Measurements from ENCODE around the gene C8A. TPM values are rescaled to one million over a fixed set of nuclear protein-coding genes. Genes with fewer than 3 reads are reported as not detected.

Gene C8A
- polyA plus RNA-seq, 3 donors, result not detected

GRCh38 chr1:56898879-56899278 is 44.3 kb downstream of the C8A start:
- intact Hi-C loops (cut with micrococcal nuclease), result no loop called here
- Histone ChIP-seq H3K4me1 (ENCODE audit: control insufficient read depth in 1 of 2, insufficient read depth in 2 of 2, low read length in 2 of 2) (no peaks in the 10 kb centered on the region), H3K4me2 (replicated peaks; ENCODE audit: extremely low read depth, low read length, poor library complexity, severe bottlenecking) (no peak overlapping the region), H3K27me3 (ENCODE audit: control insufficient read depth in 2 of 2, insufficient read depth in 2 of 2, low read length in 2 of 2) (peaks cover 0 to 2% of the 10 kb centered on the region in 2 donors), H3K36me3 (replicated peaks in 1 of 2; ENCODE audit: control insufficient read depth in 1 of 2, insufficient read depth in 2 of 2, low read length in 2 of 2) (no peaks in the 10 kb centered on the region), H2AFZ (ENCODE audit: insufficient read depth, low read depth, low read length, poor library complexity, severe bottlenecking) (no peak overlapping the region), H3K4me3 (replicated peaks in 1 of 3; ENCODE audit: low read depth in 2 of 3, low read length in 3 of 3) (no peak overlapping the region), H3K9ac (ENCODE audit: insufficient read depth, low read length, poor library complexity, severe bottlenecking) (no peak overlapping the region), H4K20me1 (ENCODE audit: insufficient read depth, low read length) (no peaks in the 10 kb centered on the region), H3K9me3 (replicated peaks in 1 of 2; ENCODE audit: control insufficient read depth in 1 of 2, insufficient read depth in 1 of 2, low read length in 2 of 2) (no peaks in the 10 kb centered on the region), H3K27ac (ENCODE audit: low read depth in 1 of 2, low read length in 2 of 2) (no peak overlapping the region), H3K79me2 (ENCODE audit: insufficient read depth, low read length) (no peaks in the 10 kb centered on the region)
- no peaks in the 10 kb centered on the region for H3K36me3 Mint-ChIP-seq
- no peak overlapping the region for H3K4me3 Mint-ChIP-seq
- H3K9me3 Mint-ChIP-seq, result peaks cover 0 to 6% (median 2%) of the 10 kb centered on the region in 7 donors
- TF ChIP-seq CTCF (IDR thresholded peaks at IDR 0.05), result no peak
- WGBS (ENCODE audit: insufficient coverage), result no CpG with 5 or more reads among the region's 2 CpGs
- H3K27ac Mint-ChIP-seq, result no peak overlapping the region
- no peak for DNase-seq
- H3K27me3 Mint-ChIP-seq (ENCODE audit: low read depth in 3 of 3), result peaks cover 0 to 5% (median 4%) of the 10 kb centered on the region in 3 donors
- no peaks in the 10 kb centered on the region for H3K4me1 Mint-ChIP-seq

GRCh38 chr1:56901716-56902115 is 47.1 kb downstream of the C8A start:
- Histone ChIP-seq H3K27ac (ENCODE audit: low read depth in 1 of 2, low read length in 2 of 2) (no peak overlapping the region), H3K9ac (ENCODE audit: insufficient read depth, low read length, poor library complexity, severe bottlenecking) (no peak overlapping the region), H3K4me2 (replicated peaks; ENCODE audit: extremely low read depth, low read length, poor library complexity, severe bottlenecking) (no peak overlapping the region), H3K4me3 (replicated peaks in 1 of 3; ENCODE audit: low read depth in 2 of 3, low read length in 3 of 3) (no peak overlapping the region), H3K79me2 (ENCODE audit: insufficient read depth, low read length) (no peaks in the 10 kb centered on the region), H3K4me1 (ENCODE audit: control insufficient read depth in 1 of 2, insufficient read depth in 2 of 2, low read length in 2 of 2) (no peaks in the 10 kb centered on the region), H2AFZ (ENCODE audit: insufficient read depth, low read depth, low read length, poor library complexity, severe bottlenecking) (no peak overlapping the region), H3K9me3 (replicated peaks in 1 of 2; ENCODE audit: control insufficient read depth in 1 of 2, insufficient read depth in 1 of 2, low read length in 2 of 2) (no peaks in the 10 kb centered on the region), H3K27me3 (ENCODE audit: control insufficient read depth in 2 of 2, insufficient read depth in 2 of 2, low read length in 2 of 2) (peaks cover 0 to 2% of the 10 kb centered on the region in 2 donors), H4K20me1 (ENCODE audit: insufficient read depth, low read length) (no peaks in the 10 kb centered on the region), H3K36me3 (replicated peaks in 1 of 2; ENCODE audit: control insufficient read depth in 1 of 2, insufficient read depth in 2 of 2, low read length in 2 of 2) (no peaks in the 10 kb centered on the region)
- no peak for TF ChIP-seq CTCF (IDR thresholded peaks at IDR 0.05)
- DNase-seq, result no peak
- H3K4me3 Mint-ChIP-seq, result no peak overlapping the region
- WGBS (ENCODE audit: insufficient coverage), result 69% methylated on average over 3 of the region's 3 CpGs
- intact Hi-C loops (cut with micrococcal nuclease), result no loop called here
- H3K36me3 Mint-ChIP-seq, result no peaks in the 10 kb centered on the region
- no peak overlapping the region for H3K27ac Mint-ChIP-seq
- H3K27me3 Mint-ChIP-seq (ENCODE audit: low read depth in 3 of 3), result peaks cover 0 to 10% (median 8%) of the 10 kb centered on the region in 3 donors
- no peaks in the 10 kb centered on the region for H3K4me1 Mint-ChIP-seq
- H3K9me3 Mint-ChIP-seq, result peaks cover 0 to 10% (median 2%) of the 10 kb centered on the region in 7 donors
